ENCODE data around the gene XAF1. TPM values are rescaled to one million over a fixed set of nuclear protein-coding genes. Genes with fewer than 3 reads are reported as not detected.

The XAF1 gene, protein sequence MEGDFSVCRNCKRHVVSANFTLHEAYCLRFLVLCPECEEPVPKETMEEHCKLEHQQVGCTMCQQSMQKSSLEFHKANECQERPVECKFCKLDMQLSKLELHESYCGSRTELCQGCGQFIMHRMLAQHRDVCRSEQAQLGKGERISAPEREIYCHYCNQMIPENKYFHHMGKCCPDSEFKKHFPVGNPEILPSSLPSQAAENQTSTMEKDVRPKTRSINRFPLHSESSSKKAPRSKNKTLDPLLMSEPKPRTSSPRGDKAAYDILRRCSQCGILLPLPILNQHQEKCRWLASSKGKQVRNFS
- 1 to 10 TPM; 5.8 TPM for total RNA-seq
- 45.8 TPM for polyA plus RNA-seq

- Histone ChIP-seq H3K4me3 (ENCODE audit: low read length) (peak within 1 kb of the TSS; percentile 90), H3K9me3 (ENCODE audit: low read length) (no peaks in the 10 kb centered on the region), H3K36me3 (ENCODE audit: insufficient read depth, low read length) (peaks cover 19% of the 10 kb centered on the region), H3K4me1 (ENCODE audit: insufficient read depth, low read length) (peaks cover 42% of the 10 kb centered on the region), H3K27ac (ENCODE audit: low read depth, low read length) (peak within 1 kb of the TSS; percentile 60), H3K27me3 (ENCODE audit: insufficient read depth, low read length, poor library complexity, severe bottlenecking) (no peaks in the 10 kb centered on the region)
- peak; percentile 24 to 71 (median 51) for DNase-seq
- Mint-ChIP-seq H3K4me3 (peak within 1 kb of the TSS; percentile 95 to 100 (median 98)), H3K27ac (peak within 1 kb of the TSS; percentile 68 to 99 (median 95)), H3K36me3 (peaks cover 14 to 38% (median 25%) of the 10 kb centered on the region in 3 donors), H3K27me3 (peaks cover 0 to 1% of the 10 kb centered on the region in 2 donors), H3K4me1 (peaks cover 52 to 64% (median 60%) of the 10 kb centered on the region in 3 donors), H3K9me3 (no peaks in the 10 kb centered on the region)
- CTCF ChIA-PET = no interaction called here
- POLR2A ChIA-PET = interaction anchor here (0.6 kb wide), 1 partner anchor 107 kb away, joined by 3 read pairs; no protein-coding TSS in a partner anchor
Observed at GRCh38 chr17:6755731-6756184, at the start of gene XAF1. TSS of gene XAF1 (plus strand) at chr17:6756046. CDS start at chr17:6756079, 33 bp downstream.

DNA sequence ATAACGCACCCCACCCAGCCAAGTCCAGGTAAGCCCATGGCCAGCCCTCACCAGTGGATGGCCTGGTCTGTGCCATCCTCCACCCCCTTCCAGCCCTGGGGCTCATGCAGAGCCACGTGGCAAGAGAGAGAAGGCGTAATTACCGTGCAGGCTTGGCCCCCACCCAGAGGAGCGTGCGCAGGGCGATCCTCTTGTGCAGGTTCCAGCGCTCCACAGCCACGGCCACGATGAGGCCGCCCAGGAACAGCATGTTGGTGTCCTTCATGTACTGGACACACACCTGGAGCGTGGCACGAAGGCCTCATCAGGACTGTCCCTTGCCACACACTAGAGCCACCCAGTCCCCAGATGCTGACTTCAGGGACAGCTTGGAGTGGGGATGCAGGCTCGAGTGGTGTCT, 49.3 kb upstream of the XAF1 start:
- Mint-ChIP-seq H3K27ac (no peak overlapping the region), H3K4me1 (peaks cover 0 to 8% (median 1%) of the 10 kb centered on the region in 3 donors), H3K9me3 (peaks cover 0 to 2% (median 0%) of the 10 kb centered on the region in 5 donors), H3K36me3 (no peaks in the 10 kb centered on the region), H3K4me3 (no peak overlapping the region), H3K27me3 (peaks cover 18 to 57% of the 10 kb centered on the region in 2 donors)
- no peak overlapping the region for H3K27ac ChIP-seq (ENCODE audit: low read depth, low read length)
- H3K4me3 ChIP-seq (ENCODE audit: low read length) = no peak overlapping the region
- no peak for DNase-seq
- H3K27me3 ChIP-seq (ENCODE audit: insufficient read depth, low read length, poor library complexity, severe bottlenecking) = peaks cover 6% of the 10 kb centered on the region
- POLR2A ChIA-PET = no interaction called here
- H3K9me3 ChIP-seq (ENCODE audit: low read length) = no peaks in the 10 kb centered on the region
- H3K36me3 ChIP-seq (ENCODE audit: insufficient read depth, low read length) = no peaks in the 10 kb centered on the region
- no peaks in the 10 kb centered on the region for H3K4me1 ChIP-seq (ENCODE audit: insufficient read depth, low read length)
- CTCF ChIA-PET = no interaction called here

GRCh38 chr17:6706996-6707395, 48.9 kb upstream of the XAF1 start:
- CTCF ChIA-PET = no interaction called here
- Histone ChIP-seq H3K9me3 (ENCODE audit: low read length) (no peaks in the 10 kb centered on the region), H3K4me1 (ENCODE audit: insufficient read depth, low read length) (no peaks in the 10 kb centered on the region), H3K36me3 (ENCODE audit: insufficient read depth, low read length) (no peaks in the 10 kb centered on the region), H3K27ac (ENCODE audit: low read depth, low read length) (no peak overlapping the region), H3K4me3 (ENCODE audit: low read length) (no peak overlapping the region), H3K27me3 (ENCODE audit: insufficient read depth, low read length, poor library complexity, severe bottlenecking) (peaks cover 11% of the 10 kb centered on the region)
- no peaks in the 10 kb centered on the region for H3K36me3 Mint-ChIP-seq
- peaks cover 0 to 5% (median 3%) of the 10 kb centered on the region in 3 donors for H3K4me1 Mint-ChIP-seq
- POLR2A ChIA-PET = no interaction called here
- peaks cover 0 to 2% (median 0%) of the 10 kb centered on the region in 5 donors for H3K9me3 Mint-ChIP-seq
- no peak overlapping the region for H3K27ac Mint-ChIP-seq
- H3K4me3 Mint-ChIP-seq = no peak overlapping the region
- no peak for DNase-seq
- H3K27me3 Mint-ChIP-seq = peaks cover 23 to 62% of the 10 kb centered on the region in 2 donors

- no peak overlapping the region for H3K27ac ChIP-seq (ENCODE audit: low read depth, low read length)
Observed at GRCh38 chr17:6708357-6708961, 47.4 kb upstream of the XAF1 start.

DNA sequence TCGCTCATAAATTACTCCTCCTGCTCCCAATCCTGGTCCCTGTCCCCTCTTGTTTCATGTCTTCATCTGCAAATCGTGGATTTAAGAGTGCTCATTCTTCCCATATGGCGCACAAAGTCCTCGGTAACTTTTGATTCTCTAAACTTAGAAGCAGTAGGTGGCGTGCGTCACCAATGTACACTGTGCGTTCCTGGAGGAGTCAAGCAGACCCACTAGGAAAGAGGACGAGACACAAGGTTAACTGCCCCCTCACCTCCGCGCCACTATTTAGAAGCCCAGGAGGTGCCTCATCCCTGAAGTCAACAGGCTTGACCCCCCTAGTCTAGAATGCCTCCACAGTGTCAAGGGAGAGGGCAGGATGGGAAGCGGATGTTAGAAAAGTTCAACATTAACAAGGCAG, 45.5 kb upstream of the XAF1 start:
- no peak overlapping the region for H3K4me3 ChIP-seq (ENCODE audit: low read length)
- Mint-ChIP-seq H3K4me1 (peaks cover 0 to 22% (median 15%) of the 10 kb centered on the region in 3 donors), H3K9me3 (peaks cover 0 to 2% (median 1%) of the 10 kb centered on the region in 5 donors), H3K4me3 (no peak overlapping the region), H3K36me3 (no peaks in the 10 kb centered on the region), H3K27me3 (peaks cover 41 to 71% of the 10 kb centered on the region in 2 donors), H3K27ac (no peak overlapping the region)
- H3K9me3 ChIP-seq (ENCODE audit: low read length) = no peaks in the 10 kb centered on the region
- H3K27ac ChIP-seq (ENCODE audit: low read depth, low read length) = no peak overlapping the region
- DNase-seq = no peak
- no peaks in the 10 kb centered on the region for H3K36me3 ChIP-seq (ENCODE audit: insufficient read depth, low read length)
- ChIA-PET POLR2A (no interaction called here), CTCF (no interaction called here)
- no peaks in the 10 kb centered on the region for H3K4me1 ChIP-seq (ENCODE audit: insufficient read depth, low read length)
- H3K27me3 ChIP-seq (ENCODE audit: insufficient read depth, low read length, poor library complexity, severe bottlenecking) = peaks cover 17% of the 10 kb centered on the region

More at GRCh38 chr17:6708357-6708961, 47.4 kb upstream of the XAF1 start:
- Mint-ChIP-seq H3K27ac (no peak overlapping the region), H3K4me1 (peaks cover 0 to 12% (median 11%) of the 10 kb centered on the region in 3 donors), H3K9me3 (peaks cover 0 to 2% (median 0%) of the 10 kb centered on the region in 5 donors), H3K4me3 (no peak overlapping the region), H3K27me3 (peaks cover 33 to 67% of the 10 kb centered on the region in 2 donors), H3K36me3 (no peaks in the 10 kb centered on the region)
- Histone ChIP-seq H3K4me1 (ENCODE audit: insufficient read depth, low read length) (no peaks in the 10 kb centered on the region), H3K9me3 (ENCODE audit: low read length) (no peaks in the 10 kb centered on the region), H3K4me3 (ENCODE audit: low read length) (no peak overlapping the region), H3K36me3 (ENCODE audit: insufficient read depth, low read length) (no peaks in the 10 kb centered on the region), H3K27me3 (ENCODE audit: insufficient read depth, low read length, poor library complexity, severe bottlenecking) (peaks cover 17% of the 10 kb centered on the region)
- DNase-seq = no peak
- CTCF ChIA-PET = no interaction called here
- POLR2A ChIA-PET = no interaction called here

- Histone ChIP-seq H3K27me3 (ENCODE audit: insufficient read depth, low read length, poor library complexity, severe bottlenecking) (peaks cover 17% of the 10 kb centered on the region), H3K4me1 (ENCODE audit: insufficient read depth, low read length) (no peaks in the 10 kb centered on the region), H3K27ac (ENCODE audit: low read depth, low read length) (no peak overlapping the region), H3K36me3 (ENCODE audit: insufficient read depth, low read length) (no peaks in the 10 kb centered on the region), H3K9me3 (ENCODE audit: low read length) (no peaks in the 10 kb centered on the region), H3K4me3 (ENCODE audit: low read length) (no peak overlapping the region)
- H3K27ac Mint-ChIP-seq = no peak overlapping the region
- peaks cover 0 to 22% (median 15%) of the 10 kb centered on the region in 3 donors for H3K4me1 Mint-ChIP-seq
- peaks cover 46 to 80% of the 10 kb centered on the region in 2 donors for H3K27me3 Mint-ChIP-seq
- DNase-seq = no peak
- ChIA-PET CTCF (no interaction called here), POLR2A (no interaction called here)
- peak overlapping the region in 2 of 7 donors; percentile 20 to 49 for H3K4me3 Mint-ChIP-seq
- H3K36me3 Mint-ChIP-seq = no peaks in the 10 kb centered on the region
- H3K9me3 Mint-ChIP-seq = peaks cover 0 to 8% (median 0%) of the 10 kb centered on the region in 5 donors
Observed at GRCh38 chr17:6711081-6711674, 44.7 kb upstream of the XAF1 start.

GRCh38 chr17:6711681-6712057, 44.2 kb upstream of the XAF1 start:
- Histone ChIP-seq H3K27me3 (ENCODE audit: insufficient read depth, low read length, poor library complexity, severe bottlenecking) (peaks cover 17% of the 10 kb centered on the region), H3K27ac (ENCODE audit: low read depth, low read length) (no peak overlapping the region), H3K4me3 (ENCODE audit: low read length) (no peak overlapping the region), H3K4me1 (ENCODE audit: insufficient read depth, low read length) (no peaks in the 10 kb centered on the region), H3K36me3 (ENCODE audit: insufficient read depth, low read length) (no peaks in the 10 kb centered on the region), H3K9me3 (ENCODE audit: low read length) (no peaks in the 10 kb centered on the region)
- Mint-ChIP-seq H3K4me3 (peak overlapping the region in 1 of 7 donors; percentile 49), H3K9me3 (peaks cover 0 to 9% (median 0%) of the 10 kb centered on the region in 5 donors), H3K4me1 (peaks cover 0 to 22% (median 15%) of the 10 kb centered on the region in 3 donors), H3K27ac (no peak overlapping the region), H3K36me3 (no peaks in the 10 kb centered on the region), H3K27me3 (peaks cover 49 to 83% of the 10 kb centered on the region in 2 donors)
- no peak for DNase-seq
- POLR2A ChIA-PET = no interaction called here
- CTCF ChIA-PET = no interaction called here
